ENCODE data around the gene EVC. TPM values are rescaled to one million over a fixed set of nuclear protein-coding genes. Genes with fewer than 3 reads are reported as not detected.

The EVC gene
- total and polyA plus RNA-seq, 2 of the 4 experiments (the other 2 are of a cell fraction) = 16.8 to 18.9 TPM

DNA sequence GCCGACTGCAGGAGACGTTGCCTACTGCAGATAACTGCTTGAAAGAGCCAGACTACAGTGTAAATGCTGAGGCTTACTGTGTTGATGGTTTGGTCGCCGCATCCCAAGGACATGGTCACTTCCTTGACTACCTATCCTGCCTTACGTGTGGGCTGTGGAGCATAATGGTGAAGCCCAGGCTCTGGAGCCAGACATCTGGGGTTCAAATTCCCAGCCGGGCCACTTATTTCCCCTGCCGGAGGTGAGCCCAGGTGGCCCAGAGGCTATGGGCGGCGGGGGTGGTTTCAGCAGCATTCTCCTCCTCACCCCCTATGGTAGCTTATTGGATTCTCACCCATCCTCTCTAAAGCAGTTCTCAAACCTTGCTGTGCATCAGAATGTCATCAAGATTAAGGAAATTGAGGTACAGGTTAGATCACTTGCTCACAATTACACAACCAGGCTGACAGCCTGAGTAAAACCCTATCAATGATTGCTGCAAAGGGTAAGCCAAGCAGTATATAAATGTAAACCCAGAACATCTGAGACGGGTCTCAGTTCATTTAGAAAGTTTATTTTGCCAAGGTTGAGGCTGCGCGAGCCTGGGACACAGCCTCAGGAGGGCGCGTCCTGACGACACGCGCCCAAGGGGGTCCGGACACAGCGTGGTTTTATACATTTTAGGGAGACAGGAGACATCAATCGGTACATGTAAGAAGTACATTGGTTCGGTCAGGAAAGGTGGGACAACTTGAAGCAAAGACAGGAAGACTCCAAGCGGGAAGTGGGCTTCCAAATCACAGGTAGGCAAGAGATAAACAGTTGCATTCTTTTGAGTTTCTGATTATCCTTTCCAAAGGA, 48.5 kb downstream of the EVC start (continued):
- TF ChIP-seq MAFK (IDR thresholded peaks at IDR 0.05; ENCODE audit: low read depth, low read length) (no peak), SMC3 (IDR thresholded peaks at IDR 0.05; ENCODE audit: low read depth, low read length) (no peak)

GRCh38 chr4:5760246-5760645, 49.2 kb downstream of the EVC start:
- ChIA-PET CTCF (interaction anchor here (0.6 kb wide), 1 partner anchor 25 kb away, joined by 4 read pairs; no protein-coding TSS in a partner anchor), POLR2A (ENCODE audit: unreplicated experiment) (no interaction called here)
- Histone ChIP-seq H2AFZ (replicated peaks; ENCODE audit: low read length, poor library complexity) (no peak overlapping the region), H4K8ac (ENCODE audit: low read depth in 2 of 2, low read length in 2 of 2) (no peak overlapping the region), H3K18ac (ENCODE audit: low read depth, low read length) (no peak overlapping the region), H2BK20ac (ENCODE audit: low read depth, low read length) (peak overlapping the region; percentile 55), H3K4me3 (ENCODE audit: insufficient read depth, low read depth, low read length) (no peak overlapping the region), H2BK15ac (ENCODE audit: low read depth, low read length) (peak overlapping the region; percentile 14; the same call in 1 of the 3 replicates), H4K91ac (ENCODE audit: insufficient read depth, low read depth, low read length) (no peak overlapping the region), H3K9ac (ENCODE audit: low read depth, low read length) (no peak overlapping the region), H3K56ac (ENCODE audit: extremely low read depth, insufficient read depth, low read length) (no peak overlapping the region), H3K79me1 (ENCODE audit: low read depth in 1 of 2, low read length in 2 of 2) (peaks cover 23 to 47% of the 10 kb centered on the region in 2 experiments), H3K27me3 (ENCODE audit: control insufficient read depth, insufficient read depth, low read length) (no peaks in the 10 kb centered on the region), H3K14ac (replicated peaks; ENCODE audit: low read depth, low read length) (no peak overlapping the region), H3K4me1 (ENCODE audit: control insufficient read depth, insufficient read depth, low read length) (peaks cover 11% of the 10 kb centered on the region), H3K27ac (ENCODE audit: insufficient read depth, low read length) (no peak overlapping the region), H3K36me3 (ENCODE audit: control insufficient read depth, insufficient read depth, low read length) (peaks cover 36% of the 10 kb centered on the region), H4K5ac (ENCODE audit: low read depth, low read length) (no peak overlapping the region; the same call in 1 of the 2 replicates), H2BK120ac (ENCODE audit: low read depth, low read length) (0 out of 2 replicates have a peak overlapping the region, but pooled peaks have one; percentile 3), H4K20me1 (ENCODE audit: insufficient read depth, low read length) (peaks cover 8% of the 10 kb centered on the region), H3K23ac (ENCODE audit: low read depth, low read length) (no peak overlapping the region), H3K4ac (ENCODE audit: low read depth, low read length) (peak overlapping the region; percentile 46; the same call in 1 of the 2 replicates), H3K4me2 (ENCODE audit: low read depth, low read length) (no peak overlapping the region), H3K9me3 (ENCODE audit: control insufficient read depth, insufficient read depth, low read length) (no peaks in the 10 kb centered on the region), H2AK9ac (replicated peaks; ENCODE audit: low read depth, low read length, poor library complexity) (peak overlapping the region; percentile 2), H3K9me1 (ENCODE audit: insufficient read depth, low read length) (peaks cover 14% of the 10 kb centered on the region), H2BK5ac (ENCODE audit: low read depth, low read length, poor library complexity, severe bottlenecking) (peak overlapping the region; percentile 56), H2AK5ac (ENCODE audit: low read depth, low read length) (peak overlapping the region; percentile 35; the same call in 1 of the 2 replicates)
- no TSS peak for BruUV-seq (replicated peaks)
- dilution Hi-C loops (cut with HindIII; ENCODE audit: low sequenced_read_pairs, unreplicated experiment) = no loop called here
- in situ Hi-C loops (cut with MboI; ENCODE audit: low sequenced_read_pairs) = no loop called here
- no peak for ATAC-seq (ENCODE audit: low read depth)
- intact Hi-C loops (cut with micrococcal nuclease) = no loop called here
- WGBS, 2 experiments (ENCODE audit: extremely low coverage in 2 of 2, insufficient read length in 1 of 2) = no CpG with 5 or more reads among the region's 5 CpGs
- no peak for DNase-seq
- TF ChIP-seq RFX5 (IDR thresholded peaks at IDR 0.05; ENCODE audit: low read depth, low read length) (no peak), CEBPB (IDR thresholded peaks at IDR 0.05; ENCODE audit: low read depth, low read length) (no peak), CHD1 (IDR thresholded peaks at IDR 0.05; ENCODE audit: low read depth, low read length) (no peak), FOS (IDR thresholded peaks at IDR 0.05; ENCODE audit: low read depth, low read length) (no peak), USF2 (IDR thresholded peaks at IDR 0.05; ENCODE audit: low read depth, low read length) (no peak), NFE2L2 (IDR thresholded peaks at IDR 0.05; ENCODE audit: low read depth, low read length) (no peak), RCOR1 (IDR thresholded peaks at IDR 0.05; ENCODE audit: insufficient replicate concordance, low read length) (no peak), RAD21 (IDR thresholded peaks at IDR 0.05; ENCODE audit: low read length) (no peak), POLR2A (IDR thresholded peaks at IDR 0.05; ENCODE audit: low read depth, low read length) (no peak), SMC3 (IDR thresholded peaks at IDR 0.05; ENCODE audit: low read depth, low read length) (no peak), MAZ (IDR thresholded peaks at IDR 0.05; ENCODE audit: borderline replicate concordance, low read depth, low read length) (no peak)
- TF ChIP-seq, protein P1, sequence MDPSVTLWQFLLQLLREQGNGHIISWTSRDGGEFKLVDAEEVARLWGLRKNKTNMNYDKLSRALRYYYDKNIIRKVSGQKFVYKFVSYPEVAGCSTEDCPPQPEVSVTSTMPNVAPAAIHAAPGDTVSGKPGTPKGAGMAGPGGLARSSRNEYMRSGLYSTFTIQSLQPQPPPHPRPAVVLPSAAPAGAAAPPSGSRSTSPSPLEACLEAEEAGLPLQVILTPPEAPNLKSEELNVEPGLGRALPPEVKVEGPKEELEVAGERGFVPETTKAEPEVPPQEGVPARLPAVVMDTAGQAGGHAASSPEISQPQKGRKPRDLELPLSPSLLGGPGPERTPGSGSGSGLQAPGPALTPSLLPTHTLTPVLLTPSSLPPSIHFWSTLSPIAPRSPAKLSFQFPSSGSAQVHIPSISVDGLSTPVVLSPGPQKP (IDR thresholded peaks at IDR 0.05; ENCODE audit: borderline replicate concordance, low read depth, low read length) = no peak

Measured in IMR-90 (cell line).